Duodenal mucosa (tissue), 2 donors: ENCODE data around the gene CENPX.

Experiments used
- H3K27ac ChIP-seq: one replicate; pipeline ENCODE4 v1.7.0; 2013; ENCODE audit warnings: low read depth, low read length
- H3K27me3 ChIP-seq, 2 donors: one replicate each; pipeline ENCODE4 v1.7.0; 2013; ENCODE audit warnings: low read length in 2 of 2, control low read depth in 1 of 2; ENCODE audit not compliant: insufficient read depth in 2 of 2, control insufficient read depth in 1 of 2
- H3K36me3 ChIP-seq, 2 donors: one replicate each; pipeline ENCODE4 v1.7.0; 2013; ENCODE audit warnings: low read length in 2 of 2, control low read depth in 1 of 2; ENCODE audit not compliant: insufficient read depth in 2 of 2, control insufficient read depth in 1 of 2
- H3K4me1 ChIP-seq, 2 donors: one replicate each; pipeline ENCODE4 v1.7.0; 2013; ENCODE audit warnings: low read length in 2 of 2, control low read depth in 1 of 2; ENCODE audit not compliant: insufficient read depth in 2 of 2, control insufficient read depth in 1 of 2
- H3K4me3 ChIP-seq, 2 donors: one replicate each; pipeline ENCODE4 v1.7.0; 2013; ENCODE audit warnings: low read length in 2 of 2, low read depth in 1 of 2
- H3K9ac ChIP-seq, 2 donors: one replicate each; pipeline ENCODE4 v1.7.0; 2013; ENCODE audit warnings: low read length in 2 of 2, low read depth in 1 of 2
- H3K9me3 ChIP-seq, 2 donors: one replicate each; pipeline ENCODE4 v1.7.0; 2013; ENCODE audit warnings: low read length in 2 of 2, control low read depth in 1 of 2; ENCODE audit not compliant: control insufficient read depth in 1 of 2

CENPX gene

DNA sequence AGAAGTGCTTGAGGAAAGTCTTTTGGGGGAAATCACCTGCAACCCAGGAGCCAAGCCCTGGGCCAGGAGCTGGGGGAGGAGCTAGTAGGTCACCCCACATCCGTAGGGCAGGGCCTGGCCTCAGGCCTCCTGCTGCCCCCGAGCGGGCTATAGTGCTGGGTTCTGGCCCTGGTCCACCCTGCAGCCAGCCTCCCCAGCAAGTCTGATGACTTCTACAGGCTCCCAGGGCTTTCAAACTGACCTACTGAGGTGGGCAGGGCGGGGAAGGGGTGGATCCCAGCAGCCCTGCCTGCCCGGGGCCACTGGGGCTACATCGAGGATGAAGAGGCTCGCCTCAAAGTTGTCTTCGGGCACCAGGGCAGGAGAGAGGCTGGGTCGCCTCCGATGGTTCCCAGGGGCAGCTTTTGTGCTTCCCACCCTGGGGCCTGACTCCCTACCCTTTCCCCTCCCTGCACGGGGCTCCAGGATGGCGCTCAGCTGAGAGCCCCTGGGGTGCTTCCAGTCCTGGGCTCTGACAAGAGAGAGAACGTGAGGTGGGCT, 5.0 kb downstream of the CENPX start:
- H3K36me3 ChIP-seq: peaks cover 4 to 7% of the 10 kb centered on the region in 2 donors
- no peak overlapping the region for H3K27ac ChIP-seq
- H3K9ac ChIP-seq: no peak overlapping the region
- no peaks in the 10 kb centered on the region for H3K9me3 ChIP-seq
- H3K4me3 ChIP-seq: no peak overlapping the region
- H3K27me3 ChIP-seq: no peaks in the 10 kb centered on the region
- H3K4me1 ChIP-seq: peaks cover 16 to 28% of the 10 kb centered on the region in 2 donors

DNA sequence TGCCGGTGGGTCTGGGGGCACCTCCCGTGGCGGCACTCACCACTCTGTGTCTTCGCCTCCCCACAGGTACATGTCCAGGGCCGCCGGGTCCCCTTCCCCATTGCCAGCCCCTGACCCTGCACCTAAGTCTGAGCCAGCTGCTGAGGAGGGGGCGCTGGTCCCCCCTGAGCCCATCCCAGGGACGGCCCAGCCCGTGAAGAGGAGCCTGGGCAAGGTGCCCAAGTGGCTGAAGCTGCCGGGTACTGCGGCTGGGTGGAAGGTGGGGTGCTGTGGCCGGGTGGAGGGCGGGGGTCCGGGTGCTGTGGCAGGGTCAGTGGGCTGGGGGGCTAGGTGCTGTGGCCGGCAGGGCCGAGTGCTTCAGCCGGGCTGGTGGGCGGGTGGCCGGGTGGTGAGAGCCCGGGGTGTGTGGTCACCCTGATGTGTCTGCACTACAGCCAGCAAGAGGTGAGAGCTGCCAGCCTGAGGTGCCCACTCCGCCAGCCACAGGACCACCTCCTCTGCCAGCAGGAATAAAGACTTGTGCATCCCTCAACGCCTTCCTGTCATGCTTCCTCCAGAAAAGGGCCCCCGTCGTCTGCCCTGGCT, 5.7 kb downstream of the CENPX start:
- H3K4me3 ChIP-seq: no peak overlapping the region
- no peaks in the 10 kb centered on the region for H3K27me3 ChIP-seq
- H3K9ac ChIP-seq: no peak overlapping the region
- no peak overlapping the region for H3K27ac ChIP-seq
- peaks cover 13 to 25% of the 10 kb centered on the region in 2 donors for H3K4me1 ChIP-seq
- no peaks in the 10 kb centered on the region for H3K9me3 ChIP-seq
- H3K36me3 ChIP-seq: peaks cover 4 to 7% of the 10 kb centered on the region in 2 donors

DNA sequence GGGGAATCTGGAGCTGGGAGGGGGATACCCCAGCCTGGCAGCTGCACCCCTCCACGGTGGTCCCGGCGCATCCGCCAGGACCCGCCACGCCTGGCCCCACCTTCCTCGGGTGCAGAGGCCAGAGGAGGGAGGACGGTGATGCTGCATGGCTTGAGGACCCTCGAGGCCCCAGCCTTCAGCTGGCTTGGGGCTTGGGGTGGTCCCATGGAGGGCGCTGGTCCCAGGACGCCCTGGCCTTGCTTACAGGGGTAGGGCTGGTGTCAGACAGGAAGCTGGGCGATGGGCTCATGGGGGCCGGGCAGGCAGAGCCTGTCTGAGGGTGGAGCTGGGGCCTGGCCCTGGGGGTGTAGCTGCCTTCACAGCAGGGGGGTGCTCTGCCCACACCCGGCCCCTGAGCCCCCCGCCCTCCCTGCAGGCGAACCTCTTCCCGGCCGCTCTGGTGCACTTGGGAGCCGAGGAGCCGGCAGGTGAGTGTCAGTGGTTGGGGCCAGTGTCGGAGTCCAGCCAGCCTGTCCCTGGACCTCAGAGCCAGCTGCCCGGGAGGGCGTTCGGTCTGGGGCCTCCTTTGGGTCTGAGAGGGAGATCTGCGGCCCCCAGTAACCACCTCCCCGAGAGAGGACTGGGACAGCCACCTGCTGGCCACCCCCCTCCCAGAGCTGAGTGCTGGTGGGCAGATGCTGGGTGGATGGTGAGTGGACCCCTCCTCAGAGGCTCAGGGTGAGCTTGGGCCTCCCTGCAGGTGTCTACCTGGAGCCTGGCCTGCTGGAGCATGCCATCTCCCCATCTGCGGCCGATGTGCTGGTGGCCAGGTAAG, 6.4 kb downstream of the CENPX start:
- Histone ChIP-seq H3K9me3 (no peaks in the 10 kb centered on the region), H3K9ac (no peak overlapping the region), H3K27me3 (no peaks in the 10 kb centered on the region), H3K4me1 (peaks cover 7 to 18% of the 10 kb centered on the region in 2 donors), H3K36me3 (peaks cover 4 to 7% of the 10 kb centered on the region in 2 donors), H3K27ac (no peak overlapping the region), H3K4me3 (no peak overlapping the region)

DNA sequence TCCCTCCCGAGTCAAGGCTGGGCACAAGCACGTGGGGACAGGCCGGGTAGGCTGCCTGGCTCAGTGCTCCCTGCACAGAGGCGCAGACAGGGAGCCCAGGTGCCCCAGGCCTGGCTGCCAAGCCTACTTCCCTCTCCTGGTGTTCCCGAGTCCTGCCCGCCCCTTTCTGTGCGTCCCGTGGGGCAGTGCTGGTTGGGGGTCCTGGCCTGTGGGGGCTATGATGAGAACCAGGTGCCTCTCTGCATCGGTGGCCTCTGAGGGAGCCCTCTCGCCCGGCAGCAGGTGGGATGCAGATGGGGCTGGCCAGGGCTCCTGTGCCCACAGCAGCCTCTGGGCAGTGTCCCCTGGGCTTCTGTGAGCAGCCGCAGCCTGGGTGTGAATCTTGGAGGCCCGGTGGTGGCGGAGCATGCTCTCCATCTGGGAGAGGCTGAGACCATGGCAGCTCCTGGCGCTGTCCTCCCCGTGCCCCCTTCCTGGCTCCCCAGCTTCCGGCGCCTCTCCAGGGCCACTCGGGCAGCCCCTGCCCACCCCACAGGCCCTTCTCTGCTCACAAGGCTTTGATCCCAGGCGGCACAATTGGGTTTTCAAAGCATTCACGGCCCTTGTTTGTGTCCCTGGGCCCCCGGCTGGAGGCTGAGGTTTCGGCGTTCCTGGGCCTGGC, 7.2 kb downstream of the CENPX start:
- peaks cover 6 to 10% of the 10 kb centered on the region in 2 donors for H3K4me1 ChIP-seq
- H3K9ac ChIP-seq: no peak overlapping the region
- H3K27ac ChIP-seq: no peak overlapping the region

DNA sequence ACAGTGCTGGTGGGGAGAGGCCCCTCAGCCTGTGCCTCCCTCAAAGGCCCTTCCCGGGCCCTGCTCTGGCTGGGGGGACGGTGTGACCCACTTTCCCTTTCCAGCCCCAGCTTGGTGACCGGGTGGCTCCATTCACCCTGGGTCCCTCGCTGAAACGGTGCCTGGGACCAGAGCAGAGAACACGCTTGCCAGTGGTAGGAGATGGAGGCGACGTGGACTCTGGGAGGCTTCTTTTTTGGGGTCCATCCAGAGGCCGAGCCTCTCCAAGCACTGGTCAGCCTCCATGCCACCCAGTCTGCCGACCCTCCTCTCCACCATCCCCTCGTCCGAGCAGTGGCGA, 7.7 kb downstream of the CENPX start:
- H3K36me3 ChIP-seq: peaks cover 4 to 7% of the 10 kb centered on the region in 2 donors
- H3K27ac ChIP-seq: no peak overlapping the region
- H3K4me3 ChIP-seq: no peak overlapping the region
- H3K27me3 ChIP-seq: no peaks in the 10 kb centered on the region
- H3K4me1 ChIP-seq: peaks cover under 1 to 5% of the 10 kb centered on the region in 2 donors
- no peaks in the 10 kb centered on the region for H3K9me3 ChIP-seq
- no peak overlapping the region for H3K9ac ChIP-seq

More for the DNA sequence above, 7.2 kb downstream of the CENPX start:
- peaks cover 4 to 7% of the 10 kb centered on the region in 2 donors for H3K36me3 ChIP-seq
- no peak overlapping the region for H3K4me3 ChIP-seq
- H3K9me3 ChIP-seq: no peaks in the 10 kb centered on the region
- H3K27me3 ChIP-seq: no peaks in the 10 kb centered on the region

DNA sequence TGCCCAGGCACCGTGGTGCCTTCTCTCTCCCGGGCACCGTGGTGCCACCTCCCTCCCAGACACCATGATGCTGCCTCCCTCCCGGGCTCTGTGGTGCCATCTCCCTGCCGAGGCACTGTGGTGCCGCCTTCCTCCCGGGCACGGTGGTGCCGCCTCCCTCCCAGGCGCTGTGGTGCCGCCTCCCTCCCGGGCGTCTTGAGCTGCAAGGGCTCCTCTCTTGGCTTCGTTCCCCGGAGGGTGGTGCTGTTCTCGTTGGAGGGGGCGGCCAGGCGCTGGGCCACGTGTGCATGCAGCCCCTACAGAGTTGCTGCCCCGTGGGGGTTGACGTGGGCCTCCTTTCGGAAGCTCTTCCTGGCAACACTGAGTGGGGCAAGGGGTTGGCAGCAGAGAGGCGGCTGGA, 8.2 kb downstream of the CENPX start:
- H3K4me3 ChIP-seq: no peak overlapping the region

DNA sequence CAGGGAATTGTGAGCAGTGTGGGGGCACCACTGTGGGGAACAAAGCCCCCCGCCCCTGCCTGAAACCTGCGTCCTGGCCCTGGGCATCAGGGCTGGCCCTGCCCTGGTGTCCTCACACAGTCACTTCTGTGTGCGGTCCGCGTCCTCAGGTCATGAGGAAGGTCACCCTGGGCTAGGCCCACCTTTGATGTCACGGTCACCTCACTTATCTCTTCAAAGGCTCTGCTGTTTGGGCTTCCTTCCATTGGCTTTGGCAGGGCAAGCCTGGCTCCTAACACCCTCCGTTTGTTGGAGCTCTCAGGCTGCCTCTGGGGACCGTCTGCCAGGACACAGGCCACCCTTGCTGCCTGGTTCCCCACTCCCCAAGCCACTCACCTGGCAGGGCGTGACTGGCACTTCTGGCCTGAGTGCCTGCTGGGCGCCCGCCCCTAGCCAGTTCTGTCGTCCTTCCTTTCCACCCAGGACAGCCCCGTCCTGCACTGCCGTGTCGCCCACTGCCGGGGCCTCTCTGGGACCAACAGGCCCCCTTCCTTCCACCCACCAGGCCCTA, 8.8 kb downstream of the CENPX start:
- H3K9me3 ChIP-seq: no peaks in the 10 kb centered on the region
- H3K36me3 ChIP-seq: peaks cover 4 to 7% of the 10 kb centered on the region in 2 donors
- no peak overlapping the region for H3K4me3 ChIP-seq
- H3K27ac ChIP-seq: no peak overlapping the region
- no peaks in the 10 kb centered on the region for H3K27me3 ChIP-seq
- H3K4me1 ChIP-seq: no peaks in the 10 kb centered on the region
- H3K9ac ChIP-seq: no peak overlapping the region

More for the DNA sequence above, 8.2 kb downstream of the CENPX start:
- no peak overlapping the region for H3K9ac ChIP-seq
- H3K27ac ChIP-seq: no peak overlapping the region
- H3K4me1 ChIP-seq: peaks cover 0 to 1% of the 10 kb centered on the region in 2 donors
- peaks cover 4 to 7% of the 10 kb centered on the region in 2 donors for H3K36me3 ChIP-seq
- no peaks in the 10 kb centered on the region for H3K27me3 ChIP-seq
- H3K9me3 ChIP-seq: no peaks in the 10 kb centered on the region

DNA sequence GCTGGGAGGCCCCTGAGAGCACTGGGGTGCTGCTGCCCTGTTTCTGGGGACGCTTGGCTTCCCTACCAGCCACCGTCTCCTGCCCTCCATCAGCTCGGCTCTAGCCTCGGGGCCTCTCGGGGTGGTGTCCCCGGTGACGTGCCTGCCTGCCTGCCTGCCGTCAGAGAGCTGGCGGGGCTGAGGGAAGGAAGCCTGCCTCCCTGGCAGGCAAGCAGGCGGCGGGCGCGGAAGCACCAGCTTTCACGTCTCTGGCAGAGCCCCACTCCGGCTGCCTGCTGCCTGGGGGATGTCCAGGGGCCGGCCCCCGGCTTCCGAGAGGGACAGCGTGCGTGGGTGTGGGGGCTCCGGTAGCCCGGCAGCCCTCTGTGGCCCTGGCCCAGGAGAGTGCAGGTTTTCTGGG, 9.3 kb downstream of the CENPX start:
- peaks cover 0 to 2% of the 10 kb centered on the region in 2 donors for H3K36me3 ChIP-seq
- H3K9ac ChIP-seq: no peak overlapping the region
- H3K27me3 ChIP-seq: no peaks in the 10 kb centered on the region
- H3K27ac ChIP-seq: no peak overlapping the region
- no peaks in the 10 kb centered on the region for H3K4me1 ChIP-seq
- no peaks in the 10 kb centered on the region for H3K9me3 ChIP-seq
- H3K4me3 ChIP-seq: no peak overlapping the region

DNA sequence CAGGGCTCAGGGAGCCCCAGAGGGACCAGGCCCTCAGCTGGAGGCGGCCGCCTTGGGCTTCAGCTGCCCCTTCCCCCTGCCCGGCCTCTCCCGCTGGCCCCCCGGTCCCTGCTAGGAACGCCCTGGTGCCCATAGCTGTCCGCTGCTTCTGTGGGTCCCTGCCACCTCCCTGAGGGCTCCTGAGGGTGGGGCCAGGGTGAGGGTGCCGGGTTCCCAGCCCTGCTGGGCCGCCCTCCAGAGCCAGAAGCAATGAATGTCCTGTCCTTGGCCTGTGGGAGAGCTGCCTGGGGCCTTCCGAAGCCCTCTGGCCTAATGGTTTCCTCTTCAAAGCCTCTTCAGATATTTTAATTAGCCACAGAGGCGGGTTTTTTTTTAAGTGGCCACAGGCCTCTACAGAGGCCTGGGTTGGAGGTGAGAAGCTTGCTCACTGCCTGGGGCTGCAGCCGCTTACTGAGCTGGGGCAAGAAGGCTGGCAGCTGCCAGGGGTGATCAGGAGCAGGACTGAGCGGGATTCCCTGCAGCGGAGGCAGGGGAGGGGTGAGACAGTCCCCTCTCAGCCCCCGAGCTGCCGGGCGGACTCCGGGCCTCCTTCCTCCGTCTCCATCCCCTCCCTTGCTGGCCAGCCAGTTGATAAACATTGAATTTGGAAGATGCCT, 9.9 kb downstream of the CENPX start:
- H3K9ac ChIP-seq: no peak overlapping the region
- no peak overlapping the region for H3K4me3 ChIP-seq
- no peaks in the 10 kb centered on the region for H3K9me3 ChIP-seq
- H3K27me3 ChIP-seq: no peaks in the 10 kb centered on the region
- H3K27ac ChIP-seq: no peak overlapping the region
- H3K4me1 ChIP-seq: no peaks in the 10 kb centered on the region
- no peaks in the 10 kb centered on the region for H3K36me3 ChIP-seq
